Activated CD4-positive, alpha-beta memory T cell treated with anti-CD3 and anti-CD28 coated beads for 36 hours (primary cell): ENCODE data around the gene MAML2. TPM values are rescaled to one million over a fixed set of nuclear protein-coding genes. Genes with fewer than 3 reads are reported as not detected.

Source experiments
- CTCF ChIA-PET: fragments of 350-600 bp; sonication (Branson Sonifier 250); formaldehyde crosslinking; loops from one replicate; lab custom pipeline; 2021; ENCODE audit warnings: antibody characterized with exemption, inconsistent platforms; lab: Charles Lee
- POLR2A ChIA-PET: fragments of 350-600 bp; sonication (Branson Sonifier 250); formaldehyde crosslinking; loops from one replicate; lab custom pipeline; 2021; ENCODE audit warnings: antibody characterized with exemption; lab: Charles Lee
- DNase-seq: peaks from one replicate; pipeline ENCODE4 v3.0.0-alpha.2; 2020
- H3K27ac Mint-ChIP-seq: one replicate; pipeline ENCODE4 v1.8.0; 2021; ENCODE audit warnings: mixed read lengths
- H3K27me3 Mint-ChIP-seq: one replicate; pipeline ENCODE4 v1.8.0; 2021; ENCODE audit warnings: mixed read lengths
- H3K36me3 Mint-ChIP-seq: one replicate; pipeline ENCODE4 v1.8.0; 2021; ENCODE audit warnings: mixed read lengths
- H3K4me1 Mint-ChIP-seq: one replicate; pipeline ENCODE4 v1.8.0; 2021; ENCODE audit warnings: low read depth, mixed read lengths
- H3K4me3 Mint-ChIP-seq: one replicate; pipeline ENCODE4 v1.8.0; 2021; ENCODE audit warnings: mild to moderate bottlenecking, mixed read lengths
- H3K9me3 Mint-ChIP-seq: one replicate; pipeline ENCODE4 v1.8.0; 2021; ENCODE audit warnings: mixed read lengths
- intact Hi-C: fragments of 100-400 bp; cut with micrococcal nuclease; formaldehyde crosslinking; loops from one replicate; pipeline ENCODE4 v1.15.1; 2023
- total RNA-seq, 2 experiments: library from RNA; stranded (reverse); gene quantifications; one replicate each; pipeline ENCODE4 v1.2.3, GENCODE V29; 2021

Gene MAML2
- 10 to 100 TPM; 24.2 TPM for total RNA-seq

DNA sequence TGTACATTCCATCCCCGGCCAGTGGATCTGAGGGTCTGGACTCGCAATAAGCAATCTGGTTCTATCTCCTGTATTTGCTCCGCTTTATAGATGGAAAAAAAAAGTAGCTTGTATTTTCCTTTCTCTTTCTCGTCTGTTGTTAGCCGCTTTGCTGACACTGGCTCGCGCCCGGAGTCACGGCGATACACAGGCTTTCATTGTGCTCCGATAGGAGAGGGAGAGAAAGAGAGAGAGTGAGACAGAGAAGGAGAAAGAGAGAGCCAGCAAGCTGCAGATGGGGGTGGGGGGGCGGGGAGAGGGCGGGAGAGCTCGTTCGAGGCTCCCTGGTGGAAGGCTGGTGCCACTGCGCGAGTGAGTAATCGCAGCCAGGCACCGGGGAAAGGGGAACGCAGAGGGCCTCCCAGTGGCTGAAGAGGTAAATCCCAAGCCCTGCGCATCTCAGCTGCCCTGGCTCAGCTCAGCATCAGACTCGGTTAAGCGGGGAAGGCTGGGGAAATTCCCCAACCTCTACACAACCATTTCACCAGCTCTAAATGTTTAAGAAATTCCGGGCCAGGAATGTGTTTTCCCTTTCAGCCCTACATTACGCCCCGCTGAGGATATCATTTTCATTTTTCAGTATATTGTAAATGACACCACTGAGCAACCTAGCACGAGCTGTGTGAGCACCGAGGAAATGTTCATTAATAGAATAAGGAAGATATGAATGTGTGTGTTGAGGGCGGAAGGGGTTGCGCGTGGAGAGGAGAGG lies at the start of gene MAML2:
Gene MAML2 (minus strand): TSS at position 235 of the 751 bp plus-strand sequence. CDS start 1,300 bp downstream, outside the sequence.
- intact Hi-C loops = loop anchor here (1.0 to 5.0 kb wide), 14 partner anchors 47 to 1191 kb away; partner anchors contain the start of genes FAM76B and JRKL
- H3K4me1 Mint-ChIP-seq = peaks cover 26% of the 10 kb centered on the region
- POLR2A ChIA-PET = interaction anchor here (0.5 to 2.9 kb wide), 26 partner anchors 11 to 553 kb away, joined by 3 to 17 read pairs (median 4); partner anchors contain the start of genes CCDC82, CEP57, FAM76B and JRKL

DNA sequence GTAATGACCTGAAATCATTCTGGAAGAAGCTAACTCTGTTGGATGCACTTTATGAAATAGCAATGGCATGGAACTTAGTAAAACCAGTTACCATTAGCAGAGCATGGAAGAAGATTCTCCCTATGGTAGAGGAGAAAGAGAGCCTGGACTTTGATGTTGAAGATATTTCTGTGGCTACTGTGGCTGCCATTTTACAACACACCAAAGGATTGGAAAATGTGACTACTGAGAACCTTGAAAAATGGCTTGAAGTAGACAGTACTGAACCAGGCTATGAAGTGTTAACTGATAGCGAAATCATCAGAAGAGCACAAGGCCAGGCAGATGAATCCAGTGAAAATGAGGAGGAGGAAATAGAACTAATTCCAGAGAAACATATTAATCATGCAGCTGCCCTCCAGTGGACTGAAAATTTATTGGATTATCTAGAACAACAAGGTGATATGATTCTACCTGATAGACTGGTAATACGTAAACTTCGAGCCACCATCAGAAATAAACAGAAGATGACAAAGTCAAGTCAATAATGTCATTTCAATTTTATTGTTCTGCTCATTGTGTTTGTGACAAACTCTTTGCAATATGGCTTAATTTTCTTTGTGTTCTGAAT lies 48.8 kb upstream of the MAML2 start:
- H3K4me3 Mint-ChIP-seq = peak overlapping the region; percentile 86
- no peaks in the 10 kb centered on the region for H3K27me3 Mint-ChIP-seq
- no peaks in the 10 kb centered on the region for H3K9me3 Mint-ChIP-seq
- DNase-seq = no peak
- H3K36me3 Mint-ChIP-seq = peaks cover 7% of the 10 kb centered on the region
- ChIA-PET CTCF (interaction anchor here (0.8 kb wide), 1 partner anchor 377 kb away, joined by 3 read pairs; no protein-coding TSS in a partner anchor), POLR2A (no interaction called here)
- H3K4me1 Mint-ChIP-seq = peaks cover 54% of the 10 kb centered on the region
- intact Hi-C loops = loop anchor here (2.0 to 10.0 kb wide), 6 partner anchors 185 to 1327 kb away; partner anchors contain the start of genes MTMR2 and SRSF8
- H3K27ac Mint-ChIP-seq = no peak overlapping the region

More for the DNA sequence above, at the start of gene MAML2:
- H3K4me3 Mint-ChIP-seq = peak within 1 kb of the TSS; percentile 86
- peaks cover 3% of the 10 kb centered on the region for H3K9me3 Mint-ChIP-seq
- peak; percentile 96 for DNase-seq
- no peaks in the 10 kb centered on the region for H3K27me3 Mint-ChIP-seq
- CTCF ChIA-PET = interaction anchor here (0.5 to 7.6 kb wide), 77 partner anchors 8 to 552 kb away, joined by 3 to 93 read pairs (median 4); partner anchors contain the start of genes CCDC82, CEP57 and JRKL
- peak within 1 kb of the TSS; percentile 95 for H3K27ac Mint-ChIP-seq
- peaks cover 24% of the 10 kb centered on the region for H3K36me3 Mint-ChIP-seq

DNA sequence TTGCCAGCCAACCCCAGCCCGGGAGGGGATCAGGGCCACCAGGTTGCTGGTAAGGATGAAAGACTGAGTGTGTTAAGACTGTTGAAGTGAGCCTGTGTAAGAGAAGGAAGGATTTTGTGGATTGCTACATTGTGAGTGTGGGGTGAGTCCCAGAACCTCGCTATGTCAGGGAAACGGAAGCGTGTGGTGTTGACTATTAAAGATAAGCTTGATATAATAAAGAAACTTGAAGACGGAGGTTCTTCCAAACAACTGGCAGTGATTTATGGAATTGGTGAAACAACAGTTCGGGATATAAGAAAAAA lies 47.4 kb upstream of the MAML2 start:
- Mint-ChIP-seq H3K27ac (peak overlapping the region; percentile 85), H3K4me3 (peak overlapping the region; percentile 86), H3K36me3 (peaks cover 9% of the 10 kb centered on the region), H3K4me1 (peaks cover 62% of the 10 kb centered on the region), H3K27me3 (no peaks in the 10 kb centered on the region), H3K9me3 (no peaks in the 10 kb centered on the region)
- ChIA-PET CTCF (interaction anchor here (1.1 to 3.3 kb wide), 5 partner anchors 25 to 600 kb away, joined by 3 to 31 read pairs (median 7); partner anchors contain the start of genes CEP57, MAML2 and MTMR2), POLR2A (interaction anchor here (0.8 to 2.9 kb wide), 8 partner anchors 49 to 1323 kb away, joined by 3 to 28 read pairs (median 8); partner anchors contain the start of genes CEP57 and FAM76B)
- DNase-seq = no peak
- intact Hi-C loops = loop anchor here (1.0 to 10.0 kb wide), 8 partner anchors 47 to 1326 kb away; partner anchors contain the start of genes MAML2, MTMR2 and SRSF8

DNA sequence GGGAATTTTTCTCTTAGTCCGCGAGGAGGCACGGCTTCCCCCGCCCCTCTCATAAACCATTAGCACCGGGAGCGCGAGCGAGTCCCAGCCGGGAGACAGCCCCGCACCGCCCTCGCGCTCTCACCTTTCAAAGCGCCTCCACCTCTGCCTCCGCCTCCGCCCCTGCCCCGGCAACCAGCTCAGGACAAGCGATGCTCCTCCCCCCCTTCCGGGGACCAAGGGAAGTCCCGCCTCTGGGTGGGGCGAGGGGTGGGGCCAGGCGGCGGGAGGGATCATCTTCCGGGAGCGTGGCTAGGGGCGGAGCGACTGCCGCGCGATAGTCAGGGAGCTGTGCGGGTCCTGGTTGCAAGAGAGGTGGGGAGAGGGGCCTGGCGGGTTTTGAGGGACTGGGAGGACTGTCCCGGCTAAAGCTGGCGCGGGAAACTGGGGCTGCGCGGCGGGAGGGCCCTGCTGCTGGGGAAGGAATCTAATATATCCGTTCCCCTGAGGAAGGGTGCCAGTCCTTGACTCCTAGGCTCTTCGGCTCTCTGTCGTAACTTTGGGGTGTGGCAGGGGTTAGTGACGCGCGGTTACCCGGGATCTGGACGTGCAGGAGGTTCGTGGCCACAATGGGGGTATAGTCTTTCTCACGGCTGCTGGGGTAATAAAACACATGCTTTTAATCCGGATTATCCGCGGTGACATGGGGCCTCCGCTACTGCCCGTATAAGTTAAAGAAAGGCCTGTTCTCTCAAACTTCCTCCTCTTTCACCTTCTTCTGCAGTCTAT lies 46.9 kb upstream of the MAML2 start, which contains the start of the genes CCDC82 and JRKL:
Gene CCDC82 (minus strand): TSS at position 193 of the 768 bp plus-strand sequence. CDS start 5,165 bp downstream, outside the sequence.
Gene JRKL (plus strand): TSS at position 294 of the 768 bp plus-strand sequence. CDS start 637 bp downstream, outside the sequence.
- peak within 1 kb of the TSS; percentile 85 for H3K27ac Mint-ChIP-seq
- peaks cover 67% of the 10 kb centered on the region for H3K4me1 Mint-ChIP-seq
- CTCF ChIA-PET = interaction anchor here (0.5 to 3.3 kb wide), 9 partner anchors 24 to 600 kb away, joined by 3 to 31 read pairs (median 4); partner anchors contain the start of genes CEP57, FAM76B, MAML2 and MTMR2
- intact Hi-C loops = loop anchor here (1.0 to 10.0 kb wide), 13 partner anchors 31 to 1325 kb away; partner anchors contain the start of genes CEP57, MAML2, MTMR2 and SRSF8
- no peaks in the 10 kb centered on the region for H3K27me3 Mint-ChIP-seq
- POLR2A ChIA-PET = interaction anchor here (0.8 to 2.9 kb wide), 14 partner anchors 10 to 1323 kb away, joined by 3 to 28 read pairs (median 6); partner anchors contain the start of genes CEP57, FAM76B and MAML2
- peak within 1 kb of the TSS; percentile 86 for H3K4me3 Mint-ChIP-seq
- DNase-seq = peak; percentile 99
- peaks cover 12% of the 10 kb centered on the region for H3K36me3 Mint-ChIP-seq
- no peaks in the 10 kb centered on the region for H3K9me3 Mint-ChIP-seq

DNA sequence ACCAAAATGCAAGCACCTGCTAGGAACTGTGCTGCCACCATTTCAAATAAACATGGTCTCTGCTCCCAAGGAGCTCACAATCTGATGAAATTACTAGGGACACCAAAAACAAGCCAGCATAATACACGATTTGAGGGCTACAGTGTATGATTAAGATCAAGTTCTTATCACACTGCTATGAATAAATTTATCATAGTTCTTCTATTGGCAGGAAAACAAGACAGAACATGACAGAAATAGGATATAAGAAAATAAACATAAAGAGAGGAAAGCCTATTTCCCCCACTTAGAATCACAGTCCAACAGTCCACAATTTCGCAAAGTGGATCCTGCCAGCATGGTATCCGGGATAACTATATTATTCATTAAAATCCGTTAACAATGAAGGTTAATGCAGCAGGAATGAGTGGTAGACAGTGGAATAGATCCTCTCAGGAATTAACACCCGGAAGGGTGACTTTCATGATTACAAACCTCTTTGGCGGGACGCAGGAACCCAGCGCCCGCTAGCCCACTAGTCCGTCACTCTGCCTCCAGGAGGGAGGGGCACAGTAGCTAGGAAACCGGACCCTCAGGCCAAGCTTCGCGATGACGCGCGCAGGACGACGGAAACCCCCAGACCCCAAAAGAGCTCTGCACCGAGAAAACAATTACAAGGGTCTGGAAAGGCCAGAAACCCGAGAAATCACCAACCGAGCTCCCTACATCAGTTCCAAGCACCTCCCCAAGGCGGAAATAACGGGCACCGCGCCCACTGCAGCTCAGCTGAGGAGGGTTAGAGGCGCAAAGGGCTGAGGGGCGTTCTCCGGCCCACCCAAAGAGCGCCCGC lies 46.1 kb upstream of the MAML2 start:
- H3K36me3 Mint-ChIP-seq = peaks cover 16% of the 10 kb centered on the region
- H3K9me3 Mint-ChIP-seq = no peaks in the 10 kb centered on the region
- peak overlapping the region; percentile 85 for H3K27ac Mint-ChIP-seq
- no peak for DNase-seq
- POLR2A ChIA-PET = interaction anchor here (0.9 to 2.9 kb wide), 13 partner anchors 11 to 1322 kb away, joined by 3 to 28 read pairs (median 6); partner anchors contain the start of genes CEP57, FAM76B and MAML2
- intact Hi-C loops = loop anchor here (1.0 to 5.0 kb wide), 5 partner anchors 30 to 1235 kb away; partner anchors contain the start of gene CEP57
- peak overlapping the region; percentile 86 for H3K4me3 Mint-ChIP-seq
- CTCF ChIA-PET = interaction anchor here (0.5 to 3.3 kb wide), 12 partner anchors 23 to 599 kb away, joined by 3 to 31 read pairs (median 4); partner anchors contain the start of genes CEP57, FAM76B, MAML2 and MTMR2
- H3K4me1 Mint-ChIP-seq = peaks cover 65% of the 10 kb centered on the region
- H3K27me3 Mint-ChIP-seq = no peaks in the 10 kb centered on the region

DNA sequence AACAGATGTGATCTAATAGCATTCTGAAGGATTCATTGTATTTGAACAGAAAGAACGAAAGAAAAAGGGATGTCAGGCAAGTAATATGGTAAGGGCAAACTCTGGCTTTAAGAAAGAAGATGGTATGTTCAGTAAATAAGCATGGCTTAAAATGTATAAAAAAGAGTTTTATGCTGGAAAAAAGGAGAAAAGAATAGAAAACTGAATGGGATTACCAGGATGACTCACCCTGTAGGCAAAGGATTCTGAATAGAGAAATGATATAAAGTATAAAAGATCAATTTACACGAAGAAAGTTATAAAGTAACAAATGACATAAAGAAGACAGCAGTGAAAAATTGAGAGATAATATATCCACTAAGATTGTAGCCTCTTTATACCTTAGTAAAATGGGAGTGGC lies 42.2 kb upstream of the MAML2 start:
- no peak for DNase-seq
- Mint-ChIP-seq H3K4me1 (peaks cover 45% of the 10 kb centered on the region), H3K4me3 (no peak overlapping the region), H3K27me3 (no peaks in the 10 kb centered on the region), H3K36me3 (peaks cover 30% of the 10 kb centered on the region), H3K9me3 (no peaks in the 10 kb centered on the region), H3K27ac (no peak overlapping the region)
- intact Hi-C loops = loop anchor here (5.0 kb wide), 1 partner anchor 128 kb away; no protein-coding TSS in a partner anchor
- POLR2A ChIA-PET = no interaction called here
- CTCF ChIA-PET = no interaction called here

DNA sequence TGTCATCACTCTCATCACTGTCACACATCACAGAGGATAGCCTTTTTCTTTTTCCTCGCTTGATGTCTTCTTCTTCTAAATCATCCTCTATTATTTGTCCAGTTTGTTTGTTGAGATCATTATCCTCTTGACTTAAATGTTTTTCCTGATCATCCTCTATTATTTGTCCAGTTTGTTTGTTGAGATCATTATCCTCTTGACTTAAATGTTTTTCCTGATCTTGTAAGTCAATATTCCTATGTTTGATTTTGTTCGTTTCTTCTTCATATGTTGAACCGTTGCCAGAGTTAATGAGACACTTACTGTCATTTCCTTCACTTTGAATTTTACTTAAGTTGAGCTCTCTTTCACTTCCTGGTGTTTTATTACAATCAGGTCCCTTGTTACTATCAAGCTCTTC lies 41.2 kb upstream of the MAML2 start:
- no peaks in the 10 kb centered on the region for H3K27me3 Mint-ChIP-seq
- peaks cover 45% of the 10 kb centered on the region for H3K4me1 Mint-ChIP-seq
- H3K9me3 Mint-ChIP-seq = no peaks in the 10 kb centered on the region
- no peak for DNase-seq
- peaks cover 35% of the 10 kb centered on the region for H3K36me3 Mint-ChIP-seq
- CTCF ChIA-PET = interaction anchor here (1.1 kb wide), 2 partner anchors 10 to 549 kb away, joined by 3 to 4 read pairs; no protein-coding TSS in a partner anchor
- POLR2A ChIA-PET = interaction anchor here (0.6 kb wide), 1 partner anchor 566 kb away, joined by 3 read pairs; no protein-coding TSS in a partner anchor
- peak overlapping the region; percentile 16 for H3K27ac Mint-ChIP-seq
- intact Hi-C loops = no loop called here
- H3K4me3 Mint-ChIP-seq = peak overlapping the region; percentile 32

DNA sequence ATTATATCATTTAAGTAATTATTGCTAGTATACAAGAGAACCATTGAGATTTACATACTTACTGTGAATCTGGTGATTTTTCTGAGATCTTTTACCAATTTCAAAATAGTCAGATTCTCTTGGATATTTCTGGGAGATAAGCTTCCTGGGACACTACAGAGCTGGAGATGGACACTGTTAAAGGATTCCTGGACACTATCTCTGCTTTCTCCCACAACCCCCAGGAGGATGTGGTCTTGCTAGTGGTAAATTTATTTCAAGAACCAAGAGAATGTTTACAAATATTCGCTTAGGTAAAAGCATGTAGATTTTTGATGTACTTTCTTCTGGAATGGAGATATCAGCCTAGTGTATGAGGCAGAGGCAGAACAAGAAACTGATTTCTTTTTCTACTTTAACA lies 33.8 kb upstream of the MAML2 start:
- Mint-ChIP-seq H3K27me3 (no peaks in the 10 kb centered on the region), H3K4me3 (no peak overlapping the region), H3K9me3 (no peaks in the 10 kb centered on the region), H3K36me3 (peaks cover 36% of the 10 kb centered on the region), H3K4me1 (no peaks in the 10 kb centered on the region), H3K27ac (no peak overlapping the region)
- intact Hi-C loops = no loop called here
- CTCF ChIA-PET = interaction anchor here (0.6 kb wide), 1 partner anchor 611 kb away, joined by 3 read pairs; no protein-coding TSS in a partner anchor
- DNase-seq = no peak
- POLR2A ChIA-PET = no interaction called here

DNA sequence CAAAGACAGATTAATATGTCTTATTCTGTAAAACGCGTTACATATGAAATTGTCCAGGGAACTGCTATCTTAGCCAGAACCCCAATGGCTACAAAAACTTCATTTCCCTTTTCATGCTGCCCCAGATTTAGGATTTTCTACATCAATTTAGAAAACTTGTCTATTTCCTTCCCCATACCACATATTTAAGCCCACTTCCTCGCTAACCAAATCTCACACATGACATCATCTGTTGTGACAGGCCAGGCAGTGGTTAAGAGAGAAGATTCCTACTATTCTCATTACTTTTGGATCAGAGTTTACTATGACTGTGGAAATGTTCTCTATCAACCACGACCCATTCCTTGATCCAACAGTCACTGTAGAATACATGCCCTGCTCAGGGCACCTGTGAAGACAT lies 30.8 kb upstream of the MAML2 start:
- ChIA-PET POLR2A (no interaction called here), CTCF (no interaction called here)
- no peaks in the 10 kb centered on the region for H3K27me3 Mint-ChIP-seq
- no peak overlapping the region for H3K27ac Mint-ChIP-seq
- peaks cover 31% of the 10 kb centered on the region for H3K36me3 Mint-ChIP-seq
- H3K4me3 Mint-ChIP-seq = no peak overlapping the region
- H3K4me1 Mint-ChIP-seq = no peaks in the 10 kb centered on the region
- intact Hi-C loops = no loop called here
- no peaks in the 10 kb centered on the region for H3K9me3 Mint-ChIP-seq
- no peak for DNase-seq

DNA sequence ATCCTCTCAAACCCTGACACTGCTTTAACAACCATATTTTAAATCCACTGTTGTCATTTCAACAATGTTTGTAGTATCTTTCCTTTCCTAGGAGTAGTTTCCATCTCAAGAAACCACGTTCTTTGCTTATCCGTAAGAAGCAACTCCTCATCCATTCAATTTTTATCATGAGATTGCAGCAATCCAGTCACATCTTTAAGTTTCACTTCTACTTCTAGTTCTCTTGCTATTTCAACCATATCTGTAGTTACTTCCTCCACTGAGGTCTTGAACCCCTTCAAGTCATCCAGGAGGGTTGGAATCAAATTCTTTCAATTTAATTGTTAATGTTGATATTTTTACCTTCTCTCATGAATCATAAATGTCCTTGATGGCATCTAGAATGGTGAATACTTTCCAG lies 24.3 kb upstream of the MAML2 start:
- intact Hi-C loops = no loop called here
- no peak overlapping the region for H3K4me3 Mint-ChIP-seq
- H3K4me1 Mint-ChIP-seq = no peaks in the 10 kb centered on the region
- no peak for DNase-seq
- H3K27ac Mint-ChIP-seq = no peak overlapping the region
- no peaks in the 10 kb centered on the region for H3K27me3 Mint-ChIP-seq
- no peaks in the 10 kb centered on the region for H3K9me3 Mint-ChIP-seq
- peaks cover 32% of the 10 kb centered on the region for H3K36me3 Mint-ChIP-seq
- CTCF ChIA-PET = no interaction called here
- POLR2A ChIA-PET = no interaction called here
